H9 (cell line): ENCODE measurements around the gene RUNDC1. TPM values are rescaled to one million over a fixed set of nuclear protein-coding genes. Genes with fewer than 3 reads are reported as not detected.

Experiments
- DNase-seq: peaks from one replicate; pipeline ENCODE4 v3.0.0-alpha.2; 2017
- H2AFZ ChIP-seq: one replicate; pipeline ENCODE4 v1.6.1; 2013; ENCODE audit warnings: mild to moderate bottlenecking, low read length, control low read depth, moderate library complexity
- H2AK5ac ChIP-seq: 2 replicates; pipeline ENCODE4 v1.6.1; 2013; ENCODE audit warnings: low read length, control low read depth, mixed read lengths; ENCODE audit not compliant: insufficient read length
- H2BK120ac ChIP-seq: one replicate; pipeline ENCODE4 v1.6.1; 2013; ENCODE audit warnings: low read depth, mild to moderate bottlenecking, low read length, control low read depth, inconsistent platforms; ENCODE audit not compliant: poor library complexity, severe bottlenecking
- H2BK12ac ChIP-seq: 2 replicates; pipeline ENCODE4 v1.6.1; 2013; ENCODE audit warnings: low read length, control low read depth, mixed read lengths, low read depth; ENCODE audit not compliant: insufficient read length
- H2BK15ac ChIP-seq: 2 replicates; pipeline ENCODE4 v1.6.1; 2013; ENCODE audit warnings: low read depth, low read length, control low read depth
- H2BK20ac ChIP-seq: one replicate; pipeline ENCODE4 v1.6.1; 2013; ENCODE audit warnings: low read depth, mild to moderate bottlenecking, low read length, control low read depth, inconsistent platforms; ENCODE audit not compliant: poor library complexity, severe bottlenecking
- H2BK5ac ChIP-seq: 2 replicates; pipeline ENCODE4 v1.6.1; 2013; ENCODE audit warnings: low read length, control low read depth, mixed read lengths; ENCODE audit not compliant: insufficient read length
- H3K14ac ChIP-seq: 2 replicates; pipeline ENCODE4 v1.6.1; 2013; ENCODE audit warnings: low read length, control low read depth; ENCODE audit not compliant: insufficient read depth
- H3K18ac ChIP-seq: 2 replicates; pipeline ENCODE4 v1.6.1; 2013; ENCODE audit warnings: low read depth, mild to moderate bottlenecking, mixed read lengths, low read length, control low read depth; ENCODE audit not compliant: insufficient read length
- H3K23ac ChIP-seq: 2 replicates; pipeline ENCODE4 v1.6.1; 2013; ENCODE audit warnings: low read length, control low read depth, mixed read lengths, low read depth; ENCODE audit not compliant: insufficient read length
- H3K23me2 ChIP-seq: 2 replicates; pipeline ENCODE4 v1.6.1; 2013; ENCODE audit warnings: low read depth, mild to moderate bottlenecking, mixed read lengths, low read length, control low read depth; ENCODE audit not compliant: insufficient read length, poor library complexity, severe bottlenecking
- H3K27ac ChIP-seq: 2 replicates; pipeline ENCODE4 v1.5.1; 2013; ENCODE audit warnings: low read length, control low read depth, mixed read lengths, low read depth; ENCODE audit not compliant: insufficient read length
- H3K27me3 ChIP-seq: 2 replicates; pipeline ENCODE4 v1.6.1; 2013; ENCODE audit warnings: low read length, control low read depth, inconsistent platforms; ENCODE audit not compliant: insufficient read depth
- H3K4ac ChIP-seq: 2 replicates; pipeline ENCODE4 v1.6.1; 2013; ENCODE audit warnings: low read depth, mild to moderate bottlenecking, control low read depth, inconsistent platforms, low read length, moderate library complexity
- H3K4me1 ChIP-seq: 2 replicates; pipeline ENCODE4 v1.6.1; 2013; ENCODE audit warnings: low read length, control low read depth, inconsistent platforms; ENCODE audit not compliant: insufficient read depth
- H3K4me2 ChIP-seq: 2 replicates; pipeline ENCODE4 v1.6.1; 2013; ENCODE audit warnings: low read length, control low read depth, mixed read lengths; ENCODE audit not compliant: insufficient read length, insufficient read depth
- H3K56ac ChIP-seq: 2 replicates; pipeline ENCODE4 v1.6.1; 2013; ENCODE audit warnings: low read depth, mild to moderate bottlenecking, mixed read lengths, low read length, control low read depth; ENCODE audit not compliant: insufficient read length
- H3K79me1 ChIP-seq: 2 replicates; pipeline ENCODE4 v1.6.1; 2013; ENCODE audit warnings: low read depth, mild to moderate bottlenecking, moderate library complexity, low read length, control low read depth, inconsistent platforms; ENCODE audit not compliant: insufficient read depth, poor library complexity, severe bottlenecking
- H3K79me2 ChIP-seq: 2 replicates; pipeline ENCODE4 v1.6.1; 2013; ENCODE audit warnings: low read length, control low read depth, inconsistent platforms; ENCODE audit not compliant: insufficient read depth
- H3K9ac ChIP-seq: 2 replicates; pipeline ENCODE4 v1.6.1; 2013; ENCODE audit warnings: low read length, control low read depth, mixed read lengths; ENCODE audit not compliant: insufficient read length; ENCODE audit errors: extremely low read depth
- H3K9me3 ChIP-seq: one replicate; pipeline ENCODE4 v1.6.1; 2013; ENCODE audit warnings: low read depth, low read length, inconsistent platforms; ENCODE audit not compliant: control insufficient read depth
- H3T11ph ChIP-seq: one replicate; pipeline ENCODE4 v1.6.1; 2013; ENCODE audit warnings: mild to moderate bottlenecking, low read length, control low read depth, inconsistent platforms
- H4K20me1 ChIP-seq: one replicate; pipeline ENCODE4 v1.6.1; 2013; ENCODE audit not compliant: control insufficient read depth, insufficient read length, insufficient read depth
- H4K5ac ChIP-seq: 2 replicates; pipeline ENCODE4 v1.6.1; 2013; ENCODE audit warnings: low read depth, mild to moderate bottlenecking, mixed read lengths, low read length, control low read depth; ENCODE audit not compliant: insufficient read length
- H4K8ac ChIP-seq: replicated peaks from 2 replicates; pipeline ENCODE4 v1.6.1; 2013; ENCODE audit warnings: low read length, control low read depth, mixed read lengths, low read depth; ENCODE audit not compliant: insufficient read length
- H4K91ac ChIP-seq: 2 replicates; pipeline ENCODE4 v1.6.1; 2013; ENCODE audit warnings: low read depth, mild to moderate bottlenecking, moderate library complexity, mixed read lengths, low read length, control low read depth; ENCODE audit not compliant: insufficient read length
- H3K27ac Mint-ChIP-seq, 3 experiments: 2 replicates in 2 of 3; 3 replicates in 1 of 3; pipeline ENCODE4 v1.8.0; 2020 to 2021; ENCODE audit warnings: mixed read lengths in 3 of 3, mild to moderate bottlenecking in 1 of 3, moderate library complexity in 1 of 3
- H3K27me3 Mint-ChIP-seq: 2 replicates; pipeline ENCODE4 v1.8.0; 2021; ENCODE audit warnings: low read depth, mild to moderate bottlenecking, moderate library complexity, mixed read lengths
- H3K36me3 Mint-ChIP-seq, 3 experiments: 2 replicates in 2 of 3; 3 replicates in 1 of 3; pipeline ENCODE4 v1.8.0; 2020 to 2021; ENCODE audit warnings: low read depth in 3 of 3, mixed read lengths in 3 of 3; ENCODE audit not compliant: insufficient read depth in 1 of 3
- H3K4me1 Mint-ChIP-seq, 2 experiments: 2 replicates each; pipeline ENCODE4 v1.8.0; 2020; ENCODE audit warnings: mixed read lengths in 2 of 2
- H3K4me3 Mint-ChIP-seq, 2 experiments: 2 replicates in 1 of 2; 3 replicates in 1 of 2; pipeline ENCODE4 v1.8.0; 2020 to 2021; ENCODE audit warnings: mild to moderate bottlenecking in 2 of 2, mixed read lengths in 2 of 2, moderate library complexity in 1 of 2
- H3K9me3 Mint-ChIP-seq, 2 experiments: 2 replicates in 1 of 2; 3 replicates in 1 of 2; pipeline ENCODE4 v1.8.0; 2020; ENCODE audit warnings: mild to moderate bottlenecking in 2 of 2, mixed read lengths in 2 of 2, moderate library complexity in 1 of 2
- WGBS: extraction: QIAGEN DNeasy Blood & Tissue Kit; methylation state at CpG from one replicate; pipeline ENCODE4 v1.1.7; 2013; ENCODE audit warnings: missing lambda C conversion rate, low lambda C conversion rate, mixed read lengths; ENCODE audit not compliant: insufficient read length; ENCODE audit errors: extremely low coverage; 5-methylcytosine and 5-hydroxymethylcytosine counted together
- total RNA-seq: library from RNA; stranded (reverse); gene quantifications from 2 replicates; pipeline ENCODE4 v1.2.1, GENCODE V29; 2021
- TF ChIP-seq, protein P1 (sequence below): fragments of 200-600 bp; sonication (generic); conservative IDR thresholded peaks from 3 replicates; pipeline ENCODE4 v1.8.0; 2021; ENCODE audit warnings: antibody characterized with exemption, mild to moderate bottlenecking

RUNDC1 gene
- total RNA-seq, 1 experiment from 2014 or later, result 18.8 TPM

DNA sequence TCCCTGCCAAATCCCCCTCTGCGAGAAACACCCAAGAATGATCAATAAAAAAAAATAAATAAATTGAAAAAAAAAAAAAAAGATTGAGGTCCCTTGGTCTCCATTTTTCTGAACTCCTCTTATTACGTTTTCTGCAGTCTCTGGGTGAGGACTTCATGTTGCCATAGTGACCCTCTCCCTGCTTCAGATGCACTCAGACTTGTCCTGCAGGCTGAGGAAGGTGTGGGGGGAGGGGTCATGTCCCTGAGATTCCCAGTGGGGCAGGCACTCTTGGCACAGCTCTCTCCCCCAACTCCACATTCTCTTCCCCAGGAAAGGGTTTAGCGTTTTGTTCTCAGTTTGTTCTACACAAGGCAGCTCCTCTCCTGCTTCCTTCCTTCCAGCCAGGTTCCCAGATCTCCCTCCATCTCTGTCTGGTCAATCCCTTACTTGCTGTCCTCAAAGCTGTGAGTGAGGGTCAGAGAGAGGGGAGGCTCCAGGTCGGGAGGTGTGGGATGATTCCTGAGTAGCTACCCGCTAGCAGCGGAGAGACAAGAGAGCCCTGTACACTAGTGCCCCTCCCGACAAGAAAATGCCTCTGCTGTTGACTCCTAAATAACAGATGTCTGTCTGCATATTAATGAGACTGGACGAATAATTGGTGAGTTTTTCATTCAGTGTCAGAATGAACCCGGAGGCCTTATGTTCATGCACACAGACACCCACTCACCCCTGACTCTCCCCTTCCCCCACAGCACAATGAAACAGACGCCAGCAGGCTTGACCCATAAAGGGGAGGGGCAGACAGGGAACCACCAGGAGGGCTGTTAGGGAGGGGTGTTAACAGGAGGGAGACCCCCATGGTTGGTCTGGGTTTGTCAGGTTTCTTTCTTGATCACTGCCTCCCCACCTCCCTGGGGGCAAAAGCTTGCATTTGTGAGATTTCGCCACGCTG is 53.9 kb downstream of the RUNDC1 start:
- no peaks in the 10 kb centered on the region for H3K23me2 ChIP-seq
- H3K4me2 ChIP-seq, result peak overlapping the region; percentile 18
- no peak for DNase-seq
- peak overlapping the region; percentile 35 to 67 for H3K4me3 Mint-ChIP-seq
- H3K23ac ChIP-seq, result no peak overlapping the region
- H4K5ac ChIP-seq, result no peak overlapping the region
- no peaks in the 10 kb centered on the region for H3K27me3 ChIP-seq
- no peaks in the 10 kb centered on the region for H3K9me3 Mint-ChIP-seq
- H3K9me3 ChIP-seq, result no peaks in the 10 kb centered on the region
- H3T11ph ChIP-seq, result no peak overlapping the region
- no CpG with 5 or more reads among the region's 12 CpGs for WGBS
- no peak overlapping the region for H2BK12ac ChIP-seq
- no peak overlapping the region for H2BK5ac ChIP-seq
- H3K4ac ChIP-seq, result no peak overlapping the region
- no peak overlapping the region for H3K56ac ChIP-seq
- no peaks in the 10 kb centered on the region for H3K79me1 ChIP-seq
- TF ChIP-seq, protein P1, sequence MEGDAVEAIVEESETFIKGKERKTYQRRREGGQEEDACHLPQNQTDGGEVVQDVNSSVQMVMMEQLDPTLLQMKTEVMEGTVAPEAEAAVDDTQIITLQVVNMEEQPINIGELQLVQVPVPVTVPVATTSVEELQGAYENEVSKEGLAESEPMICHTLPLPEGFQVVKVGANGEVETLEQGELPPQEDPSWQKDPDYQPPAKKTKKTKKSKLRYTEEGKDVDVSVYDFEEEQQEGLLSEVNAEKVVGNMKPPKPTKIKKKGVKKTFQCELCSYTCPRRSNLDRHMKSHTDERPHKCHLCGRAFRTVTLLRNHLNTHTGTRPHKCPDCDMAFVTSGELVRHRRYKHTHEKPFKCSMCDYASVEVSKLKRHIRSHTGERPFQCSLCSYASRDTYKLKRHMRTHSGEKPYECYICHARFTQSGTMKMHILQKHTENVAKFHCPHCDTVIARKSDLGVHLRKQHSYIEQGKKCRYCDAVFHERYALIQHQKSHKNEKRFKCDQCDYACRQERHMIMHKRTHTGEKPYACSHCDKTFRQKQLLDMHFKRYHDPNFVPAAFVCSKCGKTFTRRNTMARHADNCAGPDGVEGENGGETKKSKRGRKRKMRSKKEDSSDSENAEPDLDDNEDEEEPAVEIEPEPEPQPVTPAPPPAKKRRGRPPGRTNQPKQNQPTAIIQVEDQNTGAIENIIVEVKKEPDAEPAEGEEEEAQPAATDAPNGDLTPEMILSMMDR, result no peak
- H3K4me1 Mint-ChIP-seq, result peaks cover 56 to 74% of the 10 kb centered on the region in 2 experiments
- no peaks in the 10 kb centered on the region for H3K27me3 Mint-ChIP-seq
- H2AFZ ChIP-seq, result no peak overlapping the region
- peaks cover 0 to 10% (median 9%) of the 10 kb centered on the region in 3 experiments; a peak in 5 of 7 replicates for H3K36me3 Mint-ChIP-seq
- H4K8ac ChIP-seq, result no peak overlapping the region
- H2BK15ac ChIP-seq, result no peak overlapping the region
- H3K27ac ChIP-seq, result no peak overlapping the region
- no peak overlapping the region for H2AK5ac ChIP-seq
- no peak overlapping the region for H2BK20ac ChIP-seq
- H3K79me2 ChIP-seq, result no peaks in the 10 kb centered on the region
- H3K18ac ChIP-seq, result peak overlapping the region; percentile 31
- H4K91ac ChIP-seq, result no peak overlapping the region
- 0 out of 2 replicates have a peak overlapping the region, but pooled peaks have one; percentile 17 for H3K14ac ChIP-seq
- no peak overlapping the region for H2BK120ac ChIP-seq
- H3K4me1 ChIP-seq, result peaks cover 11% of the 10 kb centered on the region
- H4K20me1 ChIP-seq, result no peaks in the 10 kb centered on the region
- peak overlapping the region; percentile 93 to 97 (median 94) for H3K27ac Mint-ChIP-seq
- H3K9ac ChIP-seq, result no peak overlapping the region
